GM19467 (cell line): ENCODE data around the gene CNTNAP1.
A peak's percentile ranks its signal among the peaks of the same experiment; 100 is the strongest.

ENCODE experiments used
- ATAC-seq: cut with Tn5 transposase; IDR thresholded peaks from one replicate; pipeline ENCODE4 v1.9.1; 2021; ENCODE audit warnings: mild to moderate bottlenecking, moderate library complexity; ENCODE audit not compliant: unreplicated experiment

The CNTNAP1 gene

DNA sequence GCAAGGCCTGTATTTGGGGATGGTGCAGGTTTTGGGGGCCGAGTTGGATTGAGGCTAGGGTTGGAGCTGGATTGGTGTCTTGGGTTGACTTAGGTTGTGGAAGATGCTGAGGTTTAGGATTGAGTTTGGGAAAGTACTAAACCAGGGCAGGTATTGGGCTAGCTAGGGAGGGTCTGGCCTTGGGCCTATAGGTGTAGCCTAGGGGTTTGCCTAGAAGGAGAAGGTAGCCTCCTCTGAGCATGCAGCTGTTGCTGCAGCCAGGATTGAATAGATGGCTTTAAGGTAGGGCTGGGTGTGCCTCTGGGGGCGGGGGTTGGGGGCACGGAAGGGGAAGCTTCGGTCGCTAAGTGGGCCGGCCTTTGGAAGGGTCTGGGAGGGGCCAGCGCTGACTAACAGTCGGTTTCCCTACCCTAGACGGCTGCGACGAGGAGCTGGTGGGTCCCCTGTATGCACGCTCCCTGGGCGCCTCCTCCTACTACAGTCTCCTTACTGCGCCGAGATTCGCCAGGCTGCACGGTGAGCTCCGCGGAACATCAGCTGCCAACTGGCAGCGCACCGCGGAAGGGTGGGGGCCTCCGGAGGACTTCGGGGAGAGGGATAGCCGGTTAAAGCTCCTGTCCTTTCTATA lies 1.2 kb downstream of the CNTNAP1 start:
- no peak for ATAC-seq

DNA sequence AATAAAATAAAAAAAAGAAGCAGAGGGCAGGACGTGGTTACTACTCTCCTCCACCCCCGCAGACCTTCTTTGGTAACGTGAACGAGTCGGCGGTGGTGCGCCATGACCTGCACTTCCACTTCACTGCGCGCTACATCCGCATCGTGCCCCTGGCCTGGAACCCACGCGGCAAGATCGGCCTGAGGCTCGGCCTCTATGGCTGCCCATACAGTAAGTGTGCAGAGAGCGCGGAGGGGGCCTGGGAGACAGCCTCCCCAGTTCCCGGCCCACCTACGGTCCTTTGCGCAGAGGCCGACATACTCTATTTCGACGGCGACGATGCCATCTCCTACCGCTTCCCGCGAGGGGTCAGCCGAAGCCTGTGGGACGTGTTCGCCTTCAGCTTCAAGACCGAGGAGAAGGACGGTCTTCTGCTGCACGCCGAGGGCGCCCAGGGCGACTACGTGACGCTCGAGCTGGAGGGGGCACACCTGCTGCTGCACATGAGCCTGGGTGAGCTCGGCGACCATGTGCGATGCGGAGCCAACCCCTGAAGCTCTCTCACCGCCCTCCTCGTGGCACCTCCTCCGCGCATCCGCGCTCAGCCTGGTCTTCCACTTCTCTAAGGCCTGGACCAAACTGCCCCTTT lies 2.7 kb downstream of the CNTNAP1 start:
- ATAC-seq: no peak

DNA sequence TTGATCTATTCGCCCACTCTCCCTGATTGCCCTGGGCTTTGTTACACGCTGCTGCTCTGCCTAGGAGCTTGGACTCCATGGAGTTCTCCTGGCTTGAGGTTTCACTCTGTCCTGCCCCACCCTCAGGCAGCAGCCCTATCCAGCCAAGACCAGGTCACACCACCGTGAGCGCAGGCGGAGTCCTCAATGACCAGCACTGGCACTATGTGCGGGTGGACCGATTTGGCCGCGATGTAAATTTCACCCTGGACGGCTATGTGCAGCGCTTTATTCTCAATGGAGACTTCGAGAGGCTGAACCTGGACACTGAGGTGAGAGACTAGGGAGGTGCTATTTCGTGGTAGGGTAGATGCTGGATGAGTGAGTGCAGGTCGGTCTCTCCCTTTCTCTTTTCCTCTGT lies 3.5 kb downstream of the CNTNAP1 start:
- ATAC-seq: no peak

DNA sequence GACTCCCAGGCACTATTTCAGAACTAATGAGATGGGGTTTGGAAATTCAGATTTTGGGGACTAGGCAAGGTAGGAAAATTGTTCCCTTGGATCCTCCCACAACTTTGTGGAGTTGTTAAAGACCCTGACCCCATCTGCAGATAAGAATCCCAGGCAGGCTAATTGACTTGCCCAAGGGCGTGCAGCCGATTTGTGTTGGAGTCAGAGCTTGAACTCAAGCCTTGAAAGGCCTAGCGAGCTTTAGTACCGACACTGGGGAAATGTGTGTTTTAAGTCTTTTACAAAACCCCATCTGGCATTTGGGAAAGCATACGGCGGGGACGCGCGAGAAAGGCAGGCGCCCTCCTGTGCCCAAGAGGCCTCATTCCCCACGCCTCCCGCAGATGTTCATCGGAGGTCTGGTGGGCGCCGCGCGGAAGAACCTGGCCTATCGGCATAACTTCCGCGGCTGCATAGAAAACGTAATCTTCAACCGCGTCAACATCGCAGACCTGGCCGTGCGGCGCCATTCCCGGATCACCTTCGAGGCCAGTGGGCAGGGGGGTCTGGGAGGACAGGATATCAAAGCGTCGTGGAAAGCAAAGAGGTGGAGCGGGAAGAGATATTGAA lies 4.3 kb downstream of the CNTNAP1 start:
- no peak for ATAC-seq

DNA sequence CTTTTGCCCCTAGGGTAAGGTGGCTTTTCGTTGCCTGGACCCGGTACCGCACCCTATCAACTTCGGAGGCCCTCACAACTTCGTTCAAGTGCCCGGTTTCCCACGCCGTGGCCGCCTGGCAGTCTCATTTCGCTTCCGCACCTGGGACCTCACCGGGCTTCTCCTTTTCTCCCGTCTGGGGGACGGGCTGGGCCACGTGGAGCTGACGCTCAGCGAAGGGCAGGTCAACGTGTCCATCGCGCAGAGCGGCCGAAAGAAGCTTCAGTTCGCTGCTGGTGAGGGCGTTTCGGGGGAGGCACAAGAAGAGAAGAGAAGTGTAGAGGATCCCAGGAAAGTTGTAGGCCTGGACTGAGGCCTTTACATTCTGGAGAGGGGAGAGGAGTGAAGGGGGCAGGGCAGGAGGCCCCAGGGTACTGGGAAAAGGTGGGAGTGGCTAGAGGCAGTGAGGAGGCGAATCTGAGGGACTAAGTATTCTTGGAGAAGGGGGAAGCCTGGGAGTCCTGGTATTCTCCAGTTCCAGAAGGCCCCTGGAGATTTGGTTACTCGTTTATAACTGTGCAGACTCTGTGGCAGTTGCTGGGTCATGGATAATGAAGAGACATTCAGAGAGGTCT lies 5.5 kb downstream of the CNTNAP1 start:
- ATAC-seq: no peak

DNA sequence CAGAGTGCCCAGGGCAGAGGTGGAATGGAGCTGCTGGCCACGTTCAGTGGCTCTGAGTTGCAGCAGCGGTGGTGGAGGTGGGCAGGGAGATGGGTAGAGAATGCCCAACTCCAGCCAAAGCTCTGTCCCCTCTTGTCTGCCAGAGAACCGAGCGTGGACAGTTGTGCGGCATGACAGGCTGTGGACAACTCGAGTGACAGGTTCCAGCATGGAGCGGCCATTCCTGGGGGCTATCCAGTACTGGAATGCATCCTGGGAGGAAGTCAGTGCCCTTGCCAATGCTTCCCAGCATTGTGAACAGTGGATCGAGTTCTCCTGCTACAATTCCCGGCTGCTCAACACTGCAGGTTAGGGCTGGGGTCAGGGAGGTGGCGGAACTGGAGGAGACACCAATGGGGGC lies 8.3 kb downstream of the CNTNAP1 start:
- ATAC-seq: no peak

DNA sequence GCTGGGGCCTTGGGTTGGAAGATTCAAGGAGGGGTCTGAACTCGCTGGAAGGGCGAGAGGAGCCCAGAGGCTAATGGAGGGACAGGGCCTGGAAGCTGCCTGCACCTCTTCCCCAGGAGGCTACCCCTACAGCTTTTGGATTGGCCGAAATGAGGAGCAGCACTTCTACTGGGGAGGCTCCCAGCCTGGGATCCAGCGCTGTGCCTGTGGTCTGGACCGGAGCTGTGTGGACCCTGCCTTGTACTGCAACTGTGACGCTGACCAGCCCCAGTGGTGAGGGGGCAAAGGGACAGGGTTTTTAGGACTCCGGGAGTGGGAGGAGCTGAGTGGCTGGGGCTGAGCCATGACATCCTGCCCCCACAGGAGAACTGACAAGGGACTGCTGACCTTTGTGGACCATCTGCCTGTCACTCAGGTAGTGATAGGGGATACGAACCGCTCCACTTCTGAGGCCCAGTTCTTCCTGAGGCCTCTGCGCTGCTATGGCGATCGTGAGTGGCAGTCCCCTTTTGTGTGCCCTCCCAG lies 8.8 kb downstream of the CNTNAP1 start:
- no peak for ATAC-seq

DNA sequence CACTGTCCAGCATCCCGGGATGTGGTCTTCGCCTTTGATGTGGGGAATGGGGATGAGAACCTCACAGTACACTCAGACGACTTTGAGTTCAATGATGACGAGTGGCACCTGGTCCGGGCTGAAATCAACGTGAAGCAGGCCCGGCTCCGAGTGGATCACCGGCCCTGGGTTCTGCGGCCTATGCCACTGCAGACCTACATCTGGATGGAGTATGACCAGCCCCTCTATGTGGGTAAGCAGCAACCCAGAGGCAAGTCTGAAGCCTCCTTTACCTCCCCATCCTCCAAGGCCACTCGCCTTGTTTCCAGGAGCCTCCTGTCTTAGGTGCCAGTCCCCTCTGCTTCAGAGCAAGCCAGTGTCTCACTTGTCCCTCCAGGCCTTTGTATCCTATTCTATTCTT lies 10.2 kb downstream of the CNTNAP1 start:
- ATAC-seq: no peak

DNA sequence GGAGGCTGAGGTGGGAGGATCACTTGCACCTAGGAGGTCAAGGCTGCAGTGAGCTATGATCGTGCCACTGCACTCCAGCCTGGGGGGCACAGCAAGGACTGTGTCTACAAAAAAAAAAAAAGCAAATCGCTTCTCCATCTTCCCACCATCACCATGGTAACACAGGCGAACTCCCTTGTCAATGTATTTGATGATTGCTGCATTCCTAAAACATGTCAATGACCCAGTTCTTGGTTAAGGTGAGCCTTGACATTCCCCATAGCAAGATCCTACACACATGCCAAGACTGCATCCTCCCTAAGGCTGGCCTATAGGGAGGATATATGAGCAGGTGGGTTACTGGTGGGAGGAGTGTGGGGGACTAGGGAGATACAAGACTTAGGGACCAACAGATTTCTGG lies 12.2 kb downstream of the CNTNAP1 start:
- ATAC-seq: no peak

DNA sequence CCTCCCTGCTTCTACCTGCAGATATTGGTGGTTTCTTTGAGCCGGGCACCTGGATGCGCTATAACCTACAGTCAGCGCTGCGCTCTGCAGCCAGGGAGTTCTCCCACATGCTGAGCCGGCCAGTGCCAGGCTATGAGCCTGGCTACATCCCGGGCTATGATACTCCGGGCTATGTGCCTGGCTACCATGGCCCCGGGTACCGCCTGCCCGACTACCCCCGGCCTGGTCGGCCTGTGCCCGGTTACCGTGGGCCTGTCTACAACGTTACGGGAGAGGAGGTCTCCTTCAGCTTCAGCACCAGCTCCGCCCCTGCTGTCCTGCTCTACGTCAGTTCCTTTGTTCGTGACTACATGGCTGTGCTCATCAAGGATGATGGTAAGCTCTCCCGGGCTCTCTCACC lies 13.2 kb downstream of the CNTNAP1 start:
- ATAC-seq: no peak

DNA sequence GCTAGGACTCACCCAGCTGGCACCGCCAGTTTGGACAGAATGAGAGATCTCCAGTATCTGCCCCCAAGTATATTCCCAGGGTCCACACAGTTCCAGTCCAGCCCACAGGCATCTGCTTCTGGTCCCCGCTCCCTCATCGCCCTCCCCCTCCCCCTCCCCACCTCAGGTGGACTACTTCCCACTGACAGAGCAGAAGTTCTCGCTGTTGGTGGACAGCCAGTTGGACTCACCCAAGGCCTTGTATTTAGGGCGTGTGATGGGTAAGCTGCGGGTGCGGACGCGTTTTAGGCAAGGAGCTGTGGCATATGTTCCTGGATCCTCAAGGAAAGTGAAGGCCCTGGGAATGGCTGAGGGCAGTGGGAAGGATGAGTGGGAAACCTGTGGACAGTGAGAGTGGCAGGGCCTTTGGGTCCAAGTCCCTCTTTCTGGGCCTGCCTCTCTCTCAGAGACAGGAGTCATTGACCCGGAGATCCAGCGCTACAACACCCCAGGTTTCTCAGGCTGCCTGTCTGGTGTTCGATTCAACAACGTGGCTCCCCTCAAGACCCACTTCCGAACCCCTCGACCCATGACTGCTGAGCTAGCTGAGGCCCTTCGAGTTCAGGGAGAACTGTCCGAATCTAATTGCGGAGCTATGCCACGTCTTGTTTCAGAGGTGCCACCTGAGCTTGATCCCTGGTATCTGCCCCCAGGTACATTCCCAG lies 14.9 kb downstream of the CNTNAP1 start:
- no peak for ATAC-seq

DNA sequence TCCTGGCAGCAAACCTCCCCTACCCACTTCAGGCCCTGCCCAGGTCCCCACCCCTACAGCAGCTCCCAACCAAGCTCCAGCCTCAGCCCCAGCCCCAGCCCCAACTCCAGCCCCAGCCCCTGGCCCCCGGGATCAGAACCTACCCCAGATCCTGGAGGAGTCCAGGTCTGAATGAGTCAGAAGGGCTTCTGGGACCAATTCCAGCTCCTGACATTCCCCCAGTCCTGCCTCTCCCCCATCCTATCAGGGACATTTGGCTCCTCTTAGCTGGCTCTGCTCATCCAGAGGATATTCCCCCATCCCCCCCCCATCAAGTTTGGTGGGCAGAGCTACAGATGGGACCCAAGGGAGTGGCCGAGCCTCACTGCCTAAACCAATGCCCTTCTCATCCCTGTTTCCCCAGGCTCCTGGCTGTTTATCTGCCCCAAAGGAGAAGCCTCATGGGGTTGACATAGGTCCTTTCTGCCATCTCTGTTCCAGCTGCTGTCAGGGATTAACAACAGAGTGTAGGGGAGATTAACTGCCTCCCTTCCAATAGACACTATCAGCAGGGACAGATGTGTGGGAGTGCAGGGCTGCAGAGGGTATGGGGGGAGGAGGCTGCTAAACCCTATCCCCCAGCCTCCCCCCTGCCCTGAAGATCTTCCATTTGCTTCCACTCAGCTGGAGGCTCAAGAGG lies 16.5 kb downstream of the CNTNAP1 start:
- ATAC-seq: no peak

DNA sequence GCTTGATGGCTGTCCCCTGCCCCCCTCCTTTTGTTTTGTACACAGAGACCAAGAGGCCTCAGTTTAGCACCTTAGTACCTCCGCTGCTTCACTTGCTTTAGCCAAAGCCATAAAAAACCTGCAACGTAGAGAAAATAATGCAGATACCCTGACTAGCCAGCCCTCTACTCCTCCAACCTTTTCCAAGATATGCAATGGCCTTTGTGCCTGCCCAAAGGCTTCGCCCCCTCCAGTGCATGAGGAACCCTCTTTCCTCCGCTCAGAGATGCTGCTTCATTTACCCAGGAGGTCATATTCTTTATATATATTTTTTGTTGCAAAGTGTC lies 17.0 kb downstream of the CNTNAP1 start:
- ATAC-seq: no peak

DNA sequence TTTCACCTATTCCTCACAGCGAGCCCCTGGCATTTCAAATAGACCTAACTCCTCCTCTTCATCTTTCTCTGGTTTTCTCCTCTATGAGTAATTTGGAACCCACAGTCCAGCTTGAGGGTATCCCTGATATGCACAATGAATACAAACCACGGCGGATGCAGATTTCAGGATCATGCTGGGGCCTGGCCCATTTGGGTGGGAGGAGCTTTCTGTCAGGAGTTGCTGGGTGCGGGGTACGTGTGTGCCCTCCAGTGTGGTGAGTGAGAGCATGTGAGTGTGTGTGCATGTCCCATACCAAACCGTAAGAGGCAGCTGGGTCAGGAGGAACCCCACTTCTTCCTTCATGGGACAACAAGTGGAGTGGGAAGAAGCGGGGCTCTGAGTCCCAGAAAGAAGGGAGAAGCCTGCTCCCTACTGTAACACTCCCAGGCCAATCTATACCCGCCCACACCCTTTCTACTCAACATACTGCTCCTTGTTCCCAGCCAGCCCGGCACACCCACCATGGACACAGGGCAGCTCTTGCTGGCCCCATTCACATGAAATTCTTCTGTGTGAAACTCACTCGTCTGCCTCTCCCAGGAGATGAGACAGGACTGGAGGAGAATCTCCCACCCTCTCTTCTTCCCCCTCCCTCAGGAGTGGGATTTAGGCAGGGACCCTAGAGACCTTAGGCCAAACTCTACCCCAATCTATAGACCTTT lies 18.4 kb downstream of the CNTNAP1 start:
- ATAC-seq: no peak

DNA sequence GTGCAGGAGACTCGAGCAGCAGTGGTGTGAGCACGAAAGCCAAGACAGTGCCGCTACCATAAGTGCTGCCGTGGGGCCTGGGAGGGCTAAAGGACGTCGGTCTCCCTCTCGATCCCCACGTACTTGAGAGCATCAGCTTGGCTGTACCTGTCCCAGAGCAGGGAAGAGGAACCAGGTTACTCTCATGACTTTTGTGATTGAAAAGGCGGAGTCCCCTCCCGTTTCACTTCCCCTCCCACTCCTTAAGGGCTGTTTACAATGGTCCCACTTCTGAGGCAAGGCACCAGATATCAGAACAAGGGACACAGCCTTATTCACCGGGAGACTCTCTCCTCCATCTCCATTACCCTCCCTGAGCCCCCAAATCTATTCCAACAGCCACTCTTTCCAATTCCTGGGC lies 20.1 kb downstream of the CNTNAP1 start:
- no peak for ATAC-seq

DNA sequence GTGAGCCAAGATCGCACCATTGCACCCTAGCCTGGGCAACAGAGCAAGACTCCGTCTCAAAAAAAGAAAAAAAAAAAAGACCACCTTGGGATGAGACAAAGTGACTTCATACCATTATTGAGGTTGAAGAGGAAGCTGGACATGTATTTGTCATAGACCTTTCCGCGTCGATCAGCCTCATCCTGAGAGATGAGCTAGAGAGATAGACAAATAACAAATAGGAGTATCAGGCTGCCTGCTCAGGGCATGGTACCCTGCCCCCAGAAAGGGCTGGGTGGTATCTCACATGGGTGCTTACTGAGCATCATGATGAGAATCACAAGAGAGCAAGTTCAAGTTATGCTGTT lies 22.1 kb downstream of the CNTNAP1 start:
- peak; percentile 17 for ATAC-seq

DNA sequence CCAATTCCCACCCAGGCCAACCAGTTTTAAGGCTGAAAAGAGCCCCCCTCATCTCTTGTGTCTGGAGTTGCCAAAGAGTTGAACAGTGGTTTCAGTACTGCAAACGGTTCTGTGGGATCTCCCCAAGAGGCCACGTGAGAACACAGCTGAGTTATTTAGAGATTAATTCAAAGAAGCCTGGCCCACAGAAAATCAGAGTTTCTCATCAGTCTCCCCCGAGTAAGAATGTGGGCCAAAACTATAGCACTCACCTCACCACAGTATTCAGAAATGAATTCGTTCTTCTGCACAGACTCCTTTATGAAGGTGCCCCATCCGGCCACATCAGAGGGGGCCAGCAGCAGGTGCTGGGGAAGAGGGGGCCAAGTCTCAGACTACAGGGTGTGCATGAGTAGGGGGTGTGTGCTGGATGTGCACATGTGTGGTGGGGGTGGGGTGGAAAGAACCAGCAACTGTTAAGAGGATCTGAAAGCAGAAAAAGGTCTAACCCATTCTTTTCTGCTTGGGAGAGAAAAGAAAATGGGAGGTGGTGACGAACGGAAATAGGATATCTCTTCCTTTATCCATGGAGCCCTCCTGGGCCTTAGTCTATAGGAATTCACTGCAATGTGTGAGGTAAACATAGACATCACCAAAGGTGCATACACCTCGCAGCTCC lies 22.6 kb downstream of the CNTNAP1 start:
- peak; percentile 55 for ATAC-seq

DNA sequence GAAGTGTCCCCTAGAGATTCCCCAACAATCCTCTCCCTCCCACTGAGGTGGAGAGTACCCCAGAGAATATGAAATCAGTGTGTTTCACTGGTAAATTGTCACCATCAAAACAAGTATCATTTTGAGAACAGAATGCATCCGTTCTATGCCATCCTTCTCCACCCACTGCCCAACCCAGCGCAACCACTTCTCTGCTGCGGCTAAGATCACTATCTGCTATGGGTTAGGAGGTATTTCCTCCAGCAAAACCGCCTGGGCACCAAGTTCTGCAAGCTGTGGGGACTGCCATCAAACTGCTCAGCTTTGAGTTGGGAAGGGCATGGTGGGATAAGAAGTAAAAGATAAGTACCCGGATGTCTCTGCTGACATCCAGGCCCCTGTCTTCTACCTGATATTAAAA lies 24.4 kb downstream of the CNTNAP1 start:
- ATAC-seq: no peak

DNA sequence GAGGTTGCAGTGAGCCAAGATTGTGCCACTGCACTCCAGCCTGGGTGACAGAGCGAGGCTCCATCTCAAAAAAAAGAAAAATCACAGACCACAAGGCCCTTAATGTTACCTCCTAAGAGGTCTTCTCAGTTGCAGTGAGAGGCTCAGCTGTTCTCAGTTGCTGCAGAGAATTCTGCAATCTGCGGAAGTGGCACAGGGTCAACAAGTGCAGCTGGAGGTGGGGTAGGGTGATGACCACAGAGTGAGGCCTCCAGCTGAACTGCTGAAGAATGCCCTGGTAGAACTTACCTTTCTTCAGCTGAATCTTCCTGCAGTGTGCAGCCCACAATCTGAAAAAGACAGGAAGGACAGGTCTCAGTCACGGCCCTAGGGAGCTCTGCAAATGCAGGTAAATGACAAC lies 26.3 kb downstream of the CNTNAP1 start:
- no peak for ATAC-seq

DNA sequence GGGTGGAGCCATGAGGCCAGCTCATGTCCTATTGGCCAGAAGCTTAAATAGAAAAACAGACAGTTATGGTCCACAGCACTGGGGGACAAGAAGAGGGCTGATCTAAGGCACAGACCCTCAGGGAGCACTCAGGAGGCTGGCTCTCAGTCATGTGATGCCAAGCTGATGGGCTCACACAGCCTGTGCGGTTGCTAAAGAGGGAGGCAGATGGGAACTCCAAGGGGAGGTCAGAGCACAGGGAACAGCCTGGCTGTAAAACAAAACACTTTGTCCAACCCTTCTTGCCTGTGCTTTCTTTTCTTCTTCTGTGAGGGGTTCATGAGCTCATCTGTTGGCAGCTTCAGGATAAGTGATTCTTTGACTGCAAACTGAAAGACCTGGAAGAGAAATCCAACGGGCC lies 27.2 kb downstream of the CNTNAP1 start:
- no peak for ATAC-seq
